HuH-7 (cell line): Measurements from ENCODE around the gene SORT1.
"Not testable (repeated sequence)": the region's sequence is repeated elsewhere in the genome, so short reads cannot be mapped to it uniquely, and the experiment has no call there.

Experiments used
- DNase-seq: peaks from one replicate; pipeline ENCODE4 v3.0.0; 2011; ENCODE audit warnings: low spot score

SORT1 gene

DNA sequence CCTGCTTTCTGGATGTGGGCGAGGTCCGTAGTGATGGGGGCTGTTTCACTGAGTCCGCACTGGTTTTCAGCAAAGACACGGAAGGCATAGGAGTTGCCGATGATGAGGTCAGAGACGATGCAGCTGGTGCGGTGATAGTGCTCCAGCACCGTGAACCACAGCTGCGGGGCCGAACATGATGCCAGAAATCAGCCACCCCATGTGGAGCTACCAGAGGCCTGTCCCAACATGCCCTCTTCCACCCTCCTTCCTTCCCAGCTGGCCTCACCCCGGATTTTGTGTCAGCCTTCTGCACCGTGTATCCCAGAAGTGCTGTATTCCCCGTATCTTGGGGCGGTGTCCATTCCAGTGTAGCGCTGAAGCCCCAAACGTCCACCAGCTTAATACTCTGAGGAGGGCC lies 100.9 kb downstream of the SORT1 start:
- DNase-seq, result no peak

DNA sequence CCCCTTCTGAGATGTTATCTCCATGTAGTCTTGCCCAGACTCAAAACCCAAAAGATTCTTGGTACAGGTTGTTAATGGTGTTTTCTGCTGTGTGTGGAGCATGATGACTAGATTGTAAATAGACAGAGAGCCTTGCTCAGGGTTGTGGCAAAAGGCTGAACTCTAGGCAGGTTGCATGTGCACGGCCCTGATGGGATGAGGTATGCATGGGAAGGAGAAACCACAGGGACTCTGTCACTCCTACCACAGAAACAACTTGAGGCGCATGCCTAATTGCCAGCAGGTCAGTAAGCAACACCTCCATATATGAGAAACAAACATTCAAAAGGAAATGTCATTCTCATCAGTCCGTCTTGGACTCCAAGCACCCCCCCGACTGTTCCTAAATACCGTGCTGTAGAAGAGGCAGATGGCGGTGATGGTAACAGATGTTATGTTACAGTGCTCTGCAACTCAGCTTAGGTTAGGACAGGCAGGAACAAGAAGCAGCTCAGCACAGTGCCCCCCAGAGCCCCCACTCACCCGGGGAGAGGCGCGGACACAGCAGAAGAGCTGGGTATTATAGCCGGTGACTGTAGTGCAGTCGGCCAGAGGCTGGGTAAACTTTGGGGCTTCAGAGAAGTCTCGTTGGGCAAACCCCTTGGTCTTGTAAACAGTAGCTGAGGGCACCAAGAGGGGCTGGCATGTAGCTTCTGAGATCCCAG lies 101.9 kb downstream of the SORT1 start:
- DNase-seq, result no peak

DNA sequence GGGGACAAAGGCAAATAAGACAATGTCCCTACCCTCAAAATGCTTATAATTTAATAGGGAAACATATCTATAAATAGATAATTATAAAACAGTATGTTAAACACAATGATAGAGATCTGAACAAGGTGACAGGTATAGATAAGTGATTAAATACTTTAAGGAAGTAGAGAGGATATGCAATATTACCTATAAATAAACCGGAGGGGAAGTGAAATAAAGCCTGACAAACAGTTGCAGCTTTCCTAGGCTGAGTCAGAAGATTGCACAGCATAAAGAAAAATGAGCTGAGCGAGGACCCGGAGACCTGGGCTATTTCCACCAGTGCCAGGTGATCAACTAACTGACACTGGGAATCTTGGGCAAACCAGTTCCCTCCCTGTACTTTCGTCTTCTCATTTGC lies 103.2 kb downstream of the SORT1 start:
- no peak for DNase-seq

DNA sequence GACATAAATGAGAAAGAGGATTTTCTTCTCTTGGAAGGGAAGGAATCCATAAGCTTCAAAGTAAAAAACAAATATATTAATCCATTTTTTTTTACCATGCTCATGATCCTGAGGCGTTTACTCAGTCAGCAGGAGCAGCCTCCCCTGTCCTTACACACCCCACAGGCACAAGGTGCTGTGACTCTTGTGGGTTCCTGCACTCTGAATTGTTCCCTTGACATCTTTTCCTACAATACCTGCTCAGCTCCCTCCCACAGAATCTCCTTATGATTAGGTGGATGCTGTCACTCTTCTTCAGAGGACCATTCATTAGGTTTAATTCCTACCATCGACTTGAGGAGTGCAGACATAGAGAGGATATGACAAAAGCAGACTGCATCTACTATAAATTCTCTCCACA lies 104.7 kb downstream of the SORT1 start:
- no peak for DNase-seq

DNA sequence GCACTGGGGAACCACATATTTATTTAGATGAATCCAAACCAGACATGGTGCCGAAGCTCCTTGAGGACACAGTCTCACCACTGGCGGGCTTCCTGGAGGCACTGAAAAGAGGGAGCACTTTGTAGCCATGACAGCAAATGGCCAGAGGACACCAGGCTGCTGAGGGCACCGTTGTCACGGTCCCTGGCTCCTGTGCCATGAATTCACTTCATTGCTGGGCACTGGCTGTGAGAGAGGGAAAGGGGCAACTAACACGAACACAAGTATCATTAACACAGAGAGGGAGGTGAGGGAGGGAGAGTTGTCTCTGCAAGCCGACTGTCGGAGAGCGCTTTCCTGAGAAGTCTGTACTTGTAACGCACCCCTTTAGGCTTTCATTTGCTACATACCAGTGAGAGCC lies 105.4 kb downstream of the SORT1 start:
- no peak for DNase-seq

DNA sequence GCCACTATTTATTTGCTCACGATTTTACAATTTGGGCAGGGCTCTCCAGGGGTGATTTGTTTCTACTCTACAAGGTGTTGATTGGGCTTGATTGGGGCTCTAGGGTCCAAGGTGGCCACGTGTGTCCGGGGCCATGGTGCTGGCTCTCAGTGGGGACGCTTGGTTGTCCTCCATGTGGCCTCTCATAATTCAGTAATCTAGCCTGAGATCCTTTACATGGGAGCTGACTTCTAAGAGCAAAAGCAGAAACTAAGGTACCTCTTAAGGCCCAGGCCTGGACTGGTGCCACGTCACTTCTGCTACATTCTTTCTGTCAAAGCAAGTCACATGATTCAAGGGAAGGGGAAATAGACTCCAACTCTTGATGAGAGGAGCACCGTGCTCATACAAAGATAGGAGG lies 106.7 kb downstream of the SORT1 start:
- no peak for DNase-seq

DNA sequence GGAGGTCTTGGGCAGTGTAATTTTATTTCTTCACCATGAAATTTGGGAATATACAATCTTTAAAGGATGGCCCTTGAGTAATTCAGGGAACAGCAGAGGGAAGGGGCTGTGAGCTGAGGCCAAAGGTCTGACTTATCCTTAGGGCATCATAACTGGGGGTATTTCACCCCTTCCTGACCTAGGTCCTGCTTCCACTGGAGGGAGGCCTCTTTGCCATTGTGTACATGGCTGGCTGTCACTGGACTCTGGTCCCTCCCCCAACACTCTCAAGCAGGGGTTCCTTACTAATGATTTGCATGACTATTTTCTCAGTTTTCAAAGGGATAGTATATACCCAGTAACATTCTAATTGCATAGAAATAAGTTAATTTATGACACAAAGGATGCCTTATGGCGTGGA lies 107.6 kb downstream of the SORT1 start:
- DNase-seq, result no peak

DNA sequence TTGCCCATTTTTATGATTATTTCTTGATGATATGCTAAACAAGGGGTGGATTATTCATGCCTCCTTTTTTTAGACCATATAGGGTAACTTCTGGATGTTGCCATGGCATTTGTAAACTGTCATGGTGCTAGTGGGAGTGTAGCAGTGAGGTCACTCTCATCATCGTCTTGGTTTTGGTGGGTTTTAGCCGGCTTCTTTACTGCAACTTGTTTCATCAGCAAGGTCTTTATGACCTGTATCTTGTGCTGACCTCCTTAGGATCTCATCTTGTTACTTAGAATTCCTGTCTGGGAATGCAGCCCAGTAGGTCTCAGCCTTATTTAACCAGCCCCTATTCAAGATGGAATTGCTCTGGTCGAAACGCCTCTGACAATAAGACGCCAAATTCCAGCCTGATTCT lies 111.0 kb downstream of the SORT1 start:
- DNase-seq, result not testable (repeated sequence)

DNA sequence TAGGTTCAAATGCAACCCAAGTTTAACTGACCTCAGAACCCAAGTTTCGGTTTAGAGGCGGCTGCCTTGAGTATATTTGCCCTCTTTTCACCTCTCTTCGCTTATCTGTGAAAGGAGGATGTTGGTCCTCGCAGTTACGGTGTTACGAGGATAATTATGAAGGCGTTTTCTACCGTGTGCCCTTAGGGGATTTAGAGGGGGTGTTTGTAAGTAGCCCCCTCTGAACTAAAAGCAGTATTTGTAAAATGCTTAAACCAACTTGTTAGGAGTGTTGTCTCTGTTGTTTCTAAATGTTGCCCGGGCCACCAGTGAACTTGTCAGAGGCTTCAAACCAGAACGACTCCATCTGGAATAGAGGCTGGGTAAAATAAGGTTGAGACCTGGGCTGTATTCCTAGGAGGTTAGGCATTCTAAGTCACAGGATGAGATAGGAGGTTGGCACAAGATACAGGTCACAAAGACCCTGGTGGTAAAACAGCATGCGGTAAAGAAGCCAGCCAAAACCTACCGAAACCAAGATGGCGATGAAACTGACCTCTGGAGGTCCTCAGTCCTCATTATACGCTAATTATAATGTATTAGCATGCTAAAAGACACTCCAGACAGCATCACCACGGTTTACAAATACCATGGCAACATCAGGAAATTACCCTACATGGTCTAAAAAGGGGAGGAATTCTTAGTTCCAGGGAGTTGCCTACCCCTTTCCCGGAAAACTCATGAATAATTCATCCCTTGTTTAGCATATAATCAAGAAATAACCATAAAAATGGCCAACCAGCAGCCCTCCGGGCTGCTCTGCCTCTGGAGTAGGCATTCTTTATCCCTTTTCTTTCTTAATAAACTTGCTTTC lies 113.7 kb downstream of the SORT1 start:
- DNase-seq, result no peak

DNA sequence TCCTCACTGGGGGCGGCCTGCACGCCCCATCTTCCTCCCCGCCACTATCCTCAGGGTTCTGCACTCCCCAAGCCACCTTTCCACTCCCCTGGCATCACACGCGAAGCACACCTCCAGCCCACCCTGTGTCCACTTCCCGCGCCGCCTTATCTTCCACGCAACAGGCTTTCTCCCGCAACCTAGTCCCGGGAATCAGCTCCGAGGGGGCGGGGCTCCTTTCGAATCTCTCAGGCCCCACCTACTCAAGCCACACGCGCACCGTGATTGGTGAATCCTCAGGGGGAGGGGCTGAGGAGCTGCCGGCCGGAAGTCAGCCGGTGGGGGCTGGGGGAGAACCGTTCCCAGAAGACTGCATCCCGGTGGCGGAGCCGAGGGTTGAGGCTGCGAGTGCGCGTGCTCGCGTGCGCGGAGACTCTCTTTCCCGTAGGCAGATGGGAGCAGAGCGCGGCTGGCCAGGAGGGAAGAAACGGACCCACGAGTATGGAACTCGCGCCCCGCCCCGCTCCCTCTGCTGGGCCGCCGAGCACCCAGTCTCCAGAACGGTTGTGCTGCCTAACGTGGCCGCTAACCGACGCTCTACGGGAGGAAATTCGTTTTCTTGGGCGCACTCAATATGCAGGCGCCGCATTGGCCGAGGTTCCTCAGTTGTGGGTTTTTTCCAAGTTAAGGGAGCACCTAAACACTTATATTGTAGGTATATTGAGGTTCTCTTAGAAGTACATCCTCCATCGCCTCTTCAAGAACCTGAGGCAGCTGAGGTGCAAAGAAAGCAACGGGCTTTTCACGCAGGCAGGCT lies 114.6 kb downstream of the SORT1 start, which contains the start of gene PSRC1:
Gene PSRC1, minus strand, starts transcription at position 194 of the 796 bp plus-strand sequence.
- peak; percentile 95 for DNase-seq

DNA sequence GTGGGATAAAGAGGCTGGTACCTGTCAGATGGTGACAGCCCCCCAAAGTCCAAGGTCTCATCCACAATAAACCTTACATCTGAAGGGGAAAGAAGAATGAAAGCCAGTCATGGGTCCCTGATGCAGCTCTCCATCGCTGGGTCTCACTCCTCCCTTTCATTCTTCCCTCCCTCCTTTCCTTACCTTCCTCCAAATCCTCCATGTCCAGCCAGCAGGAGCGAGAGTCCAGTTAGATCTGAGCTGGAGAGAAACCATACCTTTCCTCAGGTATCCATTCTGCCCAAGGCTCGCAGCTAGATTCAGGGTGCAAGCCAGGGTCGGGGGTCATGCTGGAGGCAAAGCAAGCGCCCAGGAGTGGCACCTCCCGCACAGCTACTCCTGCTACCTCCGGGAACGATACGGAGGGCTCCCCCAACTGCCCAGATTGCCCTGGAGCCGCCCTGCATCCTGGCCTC lies 115.2 kb downstream of the SORT1 start:
- DNase-seq, result no peak

DNA sequence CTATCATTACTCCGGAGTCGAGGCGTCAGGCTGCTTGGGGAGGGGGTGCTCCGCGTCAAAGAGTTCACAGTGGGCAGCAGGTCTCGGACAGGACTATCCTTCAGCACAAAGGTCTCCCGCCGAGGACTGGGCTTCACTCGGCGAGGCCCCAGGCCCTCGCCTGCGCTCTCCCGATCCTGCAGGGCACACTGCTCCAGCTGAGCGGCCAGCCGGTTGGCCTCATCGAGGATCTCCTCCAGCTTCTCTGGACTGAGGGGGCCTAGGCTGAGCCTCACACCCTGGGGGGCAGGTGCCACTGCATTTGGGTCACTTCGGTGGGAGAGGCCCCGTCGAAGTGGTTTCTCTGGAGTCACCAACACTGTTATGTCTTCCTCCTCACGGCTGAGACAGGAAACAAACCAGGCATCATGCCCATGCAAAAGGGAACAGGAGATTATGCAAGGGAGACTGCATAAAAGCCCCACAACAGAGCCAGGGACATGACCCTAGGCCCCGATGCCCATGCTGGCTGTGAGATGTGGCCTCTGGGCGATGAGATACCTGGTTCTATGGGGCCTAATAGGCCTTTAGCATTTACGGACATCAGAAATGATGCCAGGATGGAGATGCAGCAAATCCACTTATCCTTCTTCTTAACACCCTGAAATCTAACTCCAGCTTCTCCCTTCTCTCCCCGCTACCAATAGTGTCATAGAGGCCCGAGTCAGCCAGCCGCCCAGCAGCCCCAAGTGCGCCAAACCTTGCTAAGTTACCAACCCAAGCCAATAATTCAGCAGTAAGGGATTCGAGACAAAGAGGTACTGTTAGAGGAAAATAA lies 115.8 kb downstream of the SORT1 start:
- DNase-seq, result no peak

DNA sequence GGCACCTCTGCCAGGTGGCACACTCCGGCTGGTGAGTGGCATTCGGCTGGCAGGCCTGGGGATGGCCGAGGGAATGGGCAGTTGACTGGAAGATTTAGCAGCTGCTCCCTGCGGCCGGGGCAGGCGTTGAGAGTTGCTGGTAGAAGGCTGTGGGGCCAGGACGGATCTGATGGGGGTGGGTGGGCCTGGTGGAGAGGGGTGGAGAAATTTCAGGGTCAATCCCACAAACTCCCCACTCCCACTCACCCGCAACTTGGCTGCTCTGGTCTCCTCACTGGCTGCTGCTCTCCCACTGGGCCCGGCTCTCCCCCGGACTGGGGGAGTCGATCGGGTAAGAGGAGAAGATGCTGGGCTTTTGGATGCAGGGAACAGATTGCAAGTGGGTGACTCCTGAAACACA lies 116.9 kb downstream of the SORT1 start:
- DNase-seq, result no peak

DNA sequence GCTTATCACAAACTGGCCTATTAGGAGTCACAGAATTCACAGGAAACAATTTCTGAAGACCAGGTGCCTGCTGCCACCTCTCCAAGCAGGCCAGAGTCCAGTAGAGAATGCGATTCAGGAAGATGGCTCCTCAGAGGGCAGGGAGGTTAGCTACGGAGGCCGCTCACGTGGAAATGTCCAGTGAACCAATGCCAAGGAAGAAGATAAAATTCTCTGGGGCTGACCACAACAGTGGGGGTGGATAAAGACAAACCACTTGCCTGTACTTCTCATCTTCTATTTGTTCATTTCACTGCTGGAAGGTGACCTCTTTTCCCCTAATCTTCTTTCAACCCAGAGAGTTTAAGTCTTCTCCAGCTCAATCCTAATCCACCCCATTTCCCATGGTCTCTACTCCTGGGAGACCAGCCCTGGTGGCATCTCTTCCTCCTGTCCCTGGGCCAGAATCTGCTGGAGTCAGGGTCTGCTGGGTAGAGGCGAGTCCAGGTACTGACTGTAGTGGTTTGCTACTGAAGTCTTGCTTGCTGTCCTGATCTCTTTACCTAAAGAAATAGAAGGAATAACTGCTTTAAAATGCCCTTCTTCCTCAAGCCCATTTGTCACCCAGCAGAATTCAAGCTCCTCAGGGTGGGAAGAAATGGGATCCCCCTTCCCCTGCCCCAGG lies 118.0 kb downstream of the SORT1 start:
- no peak for DNase-seq

DNA sequence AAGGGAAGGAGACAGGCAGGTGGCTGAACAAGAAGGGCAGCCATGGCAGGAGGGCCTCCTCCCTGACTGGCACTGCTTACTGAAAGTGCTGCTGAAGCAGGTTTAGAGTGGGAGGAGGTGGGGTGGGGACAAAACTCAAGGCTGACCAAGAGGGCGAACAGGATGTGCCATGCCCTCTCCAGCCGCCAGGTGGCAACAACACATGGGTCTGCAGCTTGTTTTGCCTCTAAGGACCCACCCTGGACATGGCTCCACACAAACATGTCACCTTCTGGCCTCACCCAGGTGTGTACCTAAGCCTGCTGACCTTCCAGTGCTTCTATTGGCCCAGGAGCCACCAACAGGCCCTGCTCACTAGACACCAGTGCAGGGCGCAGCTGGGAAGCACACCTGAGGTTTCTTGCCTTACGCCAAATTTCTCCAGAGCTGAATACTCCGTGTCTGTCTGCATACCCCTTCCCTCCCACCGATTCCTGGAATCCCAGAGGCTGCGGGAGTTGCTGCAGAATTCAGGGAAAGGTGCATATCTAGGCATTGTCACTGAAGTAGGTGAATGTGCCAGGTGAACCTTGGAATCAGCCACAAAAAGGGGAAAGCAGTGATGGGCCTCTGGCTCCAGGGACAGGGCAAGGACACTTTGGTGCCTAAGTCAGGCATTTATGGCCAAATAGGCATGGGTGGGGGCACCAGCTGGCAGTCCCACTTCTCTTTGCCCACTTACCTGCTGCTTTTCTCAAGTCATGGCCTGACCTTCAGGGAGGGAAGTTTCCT lies 120.1 kb downstream of the SORT1 start:
- peak; percentile 90 for DNase-seq

DNA sequence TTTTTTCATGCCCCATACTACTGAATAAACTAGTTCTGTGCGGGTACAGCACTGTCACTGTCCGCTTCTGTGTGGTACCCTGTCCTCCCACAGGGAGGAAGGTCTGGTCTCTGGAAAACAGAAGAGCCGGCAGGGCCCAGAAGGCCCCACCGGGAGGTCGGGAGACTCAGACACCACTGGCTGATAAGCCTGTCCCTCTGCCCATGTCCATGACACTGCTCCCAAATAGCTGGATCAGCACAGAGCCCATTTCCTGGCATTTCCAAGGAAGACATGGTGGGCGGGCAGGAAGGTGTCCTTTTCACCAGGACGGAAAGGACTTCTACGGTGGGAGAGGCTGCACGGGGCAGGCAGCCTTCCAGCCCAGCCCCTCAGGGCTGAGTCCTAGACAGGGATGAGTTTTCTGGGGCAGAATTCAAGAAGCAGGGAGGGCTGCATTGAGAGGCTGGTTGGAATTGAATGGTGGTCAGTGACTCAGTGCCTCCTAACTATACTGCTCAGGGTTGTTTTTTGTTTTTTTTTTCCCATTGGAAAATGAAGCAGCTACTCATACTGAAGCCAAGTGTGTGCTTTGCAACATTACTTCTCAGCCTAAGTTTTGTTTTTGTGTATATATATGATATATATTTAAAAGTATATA lies 121.9 kb downstream of the SORT1 start:
- no peak for DNase-seq

DNA sequence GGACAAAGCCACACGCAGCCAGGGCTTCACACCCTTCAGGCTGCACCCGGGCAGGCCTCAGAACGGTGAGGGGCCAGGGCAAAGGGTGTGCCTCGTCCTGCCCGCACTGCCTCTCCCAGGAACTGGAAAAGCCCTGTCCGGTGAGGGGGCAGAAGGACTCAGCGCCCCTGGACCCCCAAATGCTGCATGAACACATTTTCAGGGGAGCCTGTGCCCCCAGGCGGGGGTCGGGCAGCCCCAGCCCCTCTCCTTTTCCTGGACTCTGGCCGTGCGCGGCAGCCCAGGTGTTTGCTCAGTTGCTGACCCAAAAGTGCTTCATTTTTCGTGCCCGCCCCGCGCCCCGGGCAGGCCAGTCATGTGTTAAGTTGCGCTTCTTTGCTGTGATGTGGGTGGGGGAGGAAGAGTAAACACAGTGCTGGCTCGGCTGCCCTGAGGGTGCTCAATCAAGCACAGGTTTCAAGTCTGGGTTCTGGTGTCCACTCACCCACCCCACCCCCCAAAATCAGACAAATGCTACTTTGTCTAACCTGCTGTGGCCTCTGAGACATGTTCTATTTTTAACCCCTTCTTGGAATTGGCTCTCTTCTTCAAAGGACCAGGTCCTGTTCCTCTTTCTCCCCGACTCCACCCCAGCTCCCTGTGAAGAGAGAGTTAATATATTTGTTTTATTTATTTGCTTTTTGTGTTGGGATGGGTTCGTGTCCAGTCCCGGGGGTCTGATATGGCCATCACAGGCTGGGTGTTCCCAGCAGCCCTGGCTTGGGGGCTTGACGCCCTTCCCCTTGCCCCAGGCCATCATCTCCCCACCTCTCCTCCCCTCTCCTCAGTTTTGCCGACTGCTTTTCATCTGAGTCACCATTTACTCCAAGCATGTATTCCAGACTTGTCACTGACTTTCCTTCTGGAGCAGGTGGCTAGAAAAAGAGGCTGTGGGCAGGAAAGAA lies 122.9 kb downstream of the SORT1 start:
- no peak for DNase-seq

DNA sequence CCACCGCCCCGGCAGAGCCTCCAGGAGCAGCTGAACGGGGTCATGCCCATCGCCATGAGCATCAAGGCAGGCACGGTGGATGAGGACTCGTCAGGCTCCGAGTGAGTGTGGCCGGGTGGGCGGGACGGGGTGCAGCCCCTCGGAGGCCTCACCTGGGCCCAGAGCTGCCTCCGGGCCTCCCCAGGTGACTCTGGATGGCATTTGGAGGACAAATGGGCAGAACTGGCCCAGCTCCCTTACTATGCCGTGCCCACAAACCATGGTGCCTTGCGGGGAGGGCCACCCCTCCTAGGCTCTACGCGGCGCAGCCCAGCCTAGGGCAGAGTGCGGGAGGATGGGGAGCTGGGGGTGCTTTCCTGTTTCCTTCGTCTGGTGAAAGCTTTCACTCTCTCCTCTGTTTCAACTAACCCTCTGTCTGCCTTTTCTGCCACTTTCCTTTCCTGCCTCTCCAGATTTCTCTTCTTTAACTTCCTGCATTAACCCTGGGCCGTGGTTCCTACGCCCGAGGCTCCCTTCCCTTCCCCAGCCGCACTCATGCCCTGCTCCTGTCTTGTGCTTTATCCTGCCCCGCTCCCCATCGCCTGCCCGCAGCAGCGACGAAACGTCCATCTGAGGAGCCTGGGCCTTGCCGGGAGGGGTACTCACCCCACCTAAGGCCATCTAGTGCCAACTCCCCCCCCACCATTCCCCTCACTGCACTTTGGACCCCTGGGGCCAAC lies 124.0 kb downstream of the SORT1 start:
- no peak for DNase-seq
